ENCODE data around the gene FFAR2.

DNA sequence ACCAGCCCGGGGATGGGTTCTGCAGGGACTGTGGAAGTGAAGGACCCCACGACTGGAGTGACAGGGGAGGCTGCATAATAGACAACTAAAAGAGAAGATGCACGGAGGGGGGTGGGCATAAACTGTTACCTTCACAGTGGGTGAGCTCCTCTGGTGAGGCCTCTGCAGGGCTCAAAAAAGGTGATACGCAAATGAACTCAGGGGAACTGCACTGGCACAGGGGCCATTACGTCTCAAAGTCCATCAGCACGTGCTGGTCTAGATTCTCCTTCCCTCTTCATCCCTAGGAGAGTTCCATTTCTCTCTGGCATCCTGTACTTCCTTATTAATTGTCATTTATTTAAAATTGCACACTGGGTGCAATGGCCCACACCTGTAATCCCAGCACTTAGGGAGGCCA is 8.1 kb upstream of the FFAR2 start:
- TF ChIP-seq ELF1 (tag; IDR thresholded peaks at IDR 0.05) = no peak
- no peak for TF ChIP-seq SPI1 (IDR thresholded peaks at IDR 0.05; ENCODE audit: borderline replicate concordance, low read depth, low read length)
- no peak for TF ChIP-seq ZNF384 (IDR thresholded peaks at IDR 0.05; ENCODE audit: low read depth, low read length)
- TF ChIP-seq MAFF (IDR thresholded peaks at IDR 0.05; ENCODE audit: low read length) = no peak
- TF ChIP-seq, protein P1, sequence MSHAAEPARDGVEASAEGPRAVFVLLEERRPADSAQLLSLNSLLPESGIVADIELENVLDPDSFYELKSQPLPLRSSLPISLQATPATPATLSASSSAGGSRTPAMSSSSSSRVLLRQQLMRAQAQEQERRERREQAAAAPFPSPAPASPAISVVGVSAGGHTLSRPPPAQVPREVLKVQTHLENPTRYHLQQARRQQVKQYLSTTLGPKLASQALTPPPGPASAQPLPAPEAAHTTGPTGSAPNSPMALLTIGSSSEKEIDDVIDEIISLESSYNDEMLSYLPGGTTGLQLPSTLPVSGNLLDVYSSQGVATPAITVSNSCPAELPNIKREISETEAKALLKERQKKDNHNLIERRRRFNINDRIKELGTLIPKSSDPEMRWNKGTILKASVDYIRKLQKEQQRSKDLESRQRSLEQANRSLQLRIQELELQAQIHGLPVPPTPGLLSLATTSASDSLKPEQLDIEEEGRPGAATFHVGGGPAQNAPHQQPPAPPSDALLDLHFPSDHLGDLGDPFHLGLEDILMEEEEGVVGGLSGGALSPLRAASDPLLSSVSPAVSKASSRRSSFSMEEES (CRISPR knock-in tag; IDR thresholded peaks at IDR 0.05) = no peak
- TF ChIP-seq, protein P2, sequence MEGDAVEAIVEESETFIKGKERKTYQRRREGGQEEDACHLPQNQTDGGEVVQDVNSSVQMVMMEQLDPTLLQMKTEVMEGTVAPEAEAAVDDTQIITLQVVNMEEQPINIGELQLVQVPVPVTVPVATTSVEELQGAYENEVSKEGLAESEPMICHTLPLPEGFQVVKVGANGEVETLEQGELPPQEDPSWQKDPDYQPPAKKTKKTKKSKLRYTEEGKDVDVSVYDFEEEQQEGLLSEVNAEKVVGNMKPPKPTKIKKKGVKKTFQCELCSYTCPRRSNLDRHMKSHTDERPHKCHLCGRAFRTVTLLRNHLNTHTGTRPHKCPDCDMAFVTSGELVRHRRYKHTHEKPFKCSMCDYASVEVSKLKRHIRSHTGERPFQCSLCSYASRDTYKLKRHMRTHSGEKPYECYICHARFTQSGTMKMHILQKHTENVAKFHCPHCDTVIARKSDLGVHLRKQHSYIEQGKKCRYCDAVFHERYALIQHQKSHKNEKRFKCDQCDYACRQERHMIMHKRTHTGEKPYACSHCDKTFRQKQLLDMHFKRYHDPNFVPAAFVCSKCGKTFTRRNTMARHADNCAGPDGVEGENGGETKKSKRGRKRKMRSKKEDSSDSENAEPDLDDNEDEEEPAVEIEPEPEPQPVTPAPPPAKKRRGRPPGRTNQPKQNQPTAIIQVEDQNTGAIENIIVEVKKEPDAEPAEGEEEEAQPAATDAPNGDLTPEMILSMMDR (IDR thresholded peaks at IDR 0.05 in 2 of 3, conservative IDR thresholded peaks at IDR 0.05 in 1 of 3; ENCODE audit: insufficient read depth in 2 of 3, low read depth in 1 of 3, low read length in 3 of 3) = no peak
- TF ChIP-seq, protein P3, sequence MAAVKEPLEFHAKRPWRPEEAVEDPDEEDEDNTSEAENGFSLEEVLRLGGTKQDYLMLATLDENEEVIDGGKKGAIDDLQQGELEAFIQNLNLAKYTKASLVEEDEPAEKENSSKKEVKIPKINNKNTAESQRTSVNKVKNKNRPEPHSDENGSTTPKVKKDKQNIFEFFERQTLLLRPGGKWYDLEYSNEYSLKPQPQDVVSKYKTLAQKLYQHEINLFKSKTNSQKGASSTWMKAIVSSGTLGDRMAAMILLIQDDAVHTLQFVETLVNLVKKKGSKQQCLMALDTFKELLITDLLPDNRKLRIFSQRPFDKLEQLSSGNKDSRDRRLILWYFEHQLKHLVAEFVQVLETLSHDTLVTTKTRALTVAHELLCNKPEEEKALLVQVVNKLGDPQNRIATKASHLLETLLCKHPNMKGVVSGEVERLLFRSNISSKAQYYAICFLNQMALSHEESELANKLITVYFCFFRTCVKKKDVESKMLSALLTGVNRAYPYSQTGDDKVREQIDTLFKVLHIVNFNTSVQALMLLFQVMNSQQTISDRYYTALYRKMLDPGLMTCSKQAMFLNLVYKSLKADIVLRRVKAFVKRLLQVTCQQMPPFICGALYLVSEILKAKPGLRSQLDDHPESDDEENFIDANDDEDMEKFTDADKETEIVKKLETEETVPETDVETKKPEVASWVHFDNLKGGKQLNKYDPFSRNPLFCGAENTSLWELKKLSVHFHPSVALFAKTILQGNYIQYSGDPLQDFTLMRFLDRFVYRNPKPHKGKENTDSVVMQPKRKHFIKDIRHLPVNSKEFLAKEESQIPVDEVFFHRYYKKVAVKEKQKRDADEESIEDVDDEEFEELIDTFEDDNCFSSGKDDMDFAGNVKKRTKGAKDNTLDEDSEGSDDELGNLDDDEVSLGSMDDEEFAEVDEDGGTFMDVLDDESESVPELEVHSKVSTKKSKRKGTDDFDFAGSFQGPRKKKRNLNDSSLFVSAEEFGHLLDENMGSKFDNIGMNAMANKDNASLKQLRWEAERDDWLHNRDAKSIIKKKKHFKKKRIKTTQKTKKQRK (IDR thresholded peaks at IDR 0.05; ENCODE audit: borderline replicate concordance, low read depth, low read length) = no peak
- no peak for TF ChIP-seq EHMT2 (IDR thresholded peaks at IDR 0.05)
- TF ChIP-seq MYC (IDR thresholded peaks at IDR 0.05; ENCODE audit: low read depth, low read length) = no peak
- TF ChIP-seq MYC (CRISPR knock-in tag; IDR thresholded peaks at IDR 0.05; ENCODE audit: borderline replicate concordance, low read depth) = no peak
- no peak for TF ChIP-seq PHTF2 (CRISPR knock-in tag; IDR thresholded peaks at IDR 0.05)
